ENCODE results near the gene MED13L.

Gene MED13L

GRCh38 chr12:115923851-115924250, 353.6 kb downstream of the MED13L start:
- no peak overlapping the region for H3K27ac ChIP-seq (ENCODE audit: low read length)
- no peak for DNase-seq (ENCODE audit: low read depth, low spot score)
- WGBS (ENCODE audit: insufficient coverage, insufficient read length): no CpG with 5 or more reads among the region's 5 CpGs
- H3K9me3 ChIP-seq (ENCODE audit: control insufficient read depth, insufficient read depth, low read length): peaks cover 2% of the 10 kb centered on the region; the same call in 1 of the 2 replicates
- no peaks in the 10 kb centered on the region for H3K36me3 ChIP-seq (ENCODE audit: control insufficient read depth, insufficient read depth, low read length)
- no peaks in the 10 kb centered on the region for H3K4me1 ChIP-seq (ENCODE audit: control insufficient read depth, insufficient read depth, low read length)
- H3K27me3 ChIP-seq (ENCODE audit: control insufficient read depth, insufficient read depth, low read length): no peaks in the 10 kb centered on the region
- H3K4me3 ChIP-seq (ENCODE audit: low read length): no peak overlapping the region

- no peaks in the 10 kb centered on the region for H3K27me3 ChIP-seq (ENCODE audit: control insufficient read depth, insufficient read depth, low read length)
- no peak overlapping the region for H3K4me3 ChIP-seq (ENCODE audit: low read length)
- no peak overlapping the region for H3K27ac ChIP-seq (ENCODE audit: low read length)
- no peaks in the 10 kb centered on the region for H3K4me1 ChIP-seq (ENCODE audit: control insufficient read depth, insufficient read depth, low read length)
- H3K9me3 ChIP-seq (ENCODE audit: control insufficient read depth, insufficient read depth, low read length): peaks cover 2% of the 10 kb centered on the region; the same call in 1 of the 2 replicates
- no CpG with 5 or more reads among the region's 8 CpGs for WGBS (ENCODE audit: insufficient coverage, insufficient read length)
- H3K36me3 ChIP-seq (ENCODE audit: control insufficient read depth, insufficient read depth, low read length): no peaks in the 10 kb centered on the region
- no peak for DNase-seq (ENCODE audit: low read depth, low spot score)
Measured at GRCh38 chr12:115922952-115923564, 354.4 kb downstream of the MED13L start.

DNA sequence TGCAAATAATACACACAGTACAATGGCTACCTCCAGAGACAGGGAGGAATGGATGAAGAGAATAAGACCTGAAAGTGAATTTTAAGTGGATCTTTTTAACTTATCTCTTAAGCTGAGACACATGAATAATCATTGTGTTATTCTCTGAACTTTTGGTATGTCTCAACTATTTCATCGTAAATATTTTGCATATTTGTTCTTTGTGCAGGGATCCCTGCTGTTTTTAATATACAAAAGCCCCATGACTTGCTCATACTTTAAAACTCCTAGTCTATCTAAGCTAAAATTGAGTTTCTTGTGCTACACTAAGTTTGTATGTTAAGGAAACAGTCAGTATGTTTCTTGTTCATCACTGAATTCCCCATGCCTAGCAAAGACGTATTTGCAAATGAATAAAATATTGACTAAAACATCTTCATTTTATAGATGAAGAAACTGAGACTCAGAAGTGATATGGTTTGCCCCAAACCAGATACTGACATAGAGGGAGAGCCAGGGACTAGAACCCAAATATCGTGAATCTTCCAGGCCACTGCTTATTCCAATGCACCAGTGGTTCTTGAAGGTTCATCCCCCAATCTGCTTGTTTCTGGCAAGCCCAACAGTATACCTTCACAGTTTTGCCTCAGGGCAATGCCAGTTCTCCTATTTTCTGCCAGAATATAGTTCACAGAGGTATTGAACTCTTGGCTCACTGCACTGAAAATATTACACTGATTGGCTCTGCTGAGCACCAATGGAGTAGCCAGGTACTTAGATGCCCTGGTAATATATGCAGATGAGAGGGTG, 356.9 kb downstream of the MED13L start:
- H3K27ac ChIP-seq (ENCODE audit: low read length): no peak overlapping the region
- H3K27me3 ChIP-seq (ENCODE audit: control insufficient read depth, insufficient read depth, low read length): peaks cover 3% of the 10 kb centered on the region; the same call in 1 of the 2 replicates
- no CpG with 5 or more reads among the region's 3 CpGs for WGBS (ENCODE audit: insufficient coverage, insufficient read length)
- DNase-seq (ENCODE audit: low read depth, low spot score): no peak
- no peak overlapping the region for H3K4me3 ChIP-seq (ENCODE audit: low read length)
- H3K4me1 ChIP-seq (ENCODE audit: control insufficient read depth, insufficient read depth, low read length): peaks cover 1% of the 10 kb centered on the region; the same call in 1 of the 2 replicates
- peaks cover 2% of the 10 kb centered on the region; the same call in 1 of the 2 replicates for H3K9me3 ChIP-seq (ENCODE audit: control insufficient read depth, insufficient read depth, low read length)
- no peaks in the 10 kb centered on the region for H3K36me3 ChIP-seq (ENCODE audit: control insufficient read depth, insufficient read depth, low read length)

GRCh38 chr12:115918763-115919162, 358.7 kb downstream of the MED13L start:
- WGBS (ENCODE audit: insufficient coverage, insufficient read length): no CpG with 5 or more reads among the region's 7 CpGs
- peaks cover 3% of the 10 kb centered on the region; the same call in 1 of the 2 replicates for H3K27me3 ChIP-seq (ENCODE audit: control insufficient read depth, insufficient read depth, low read length)
- H3K4me3 ChIP-seq (ENCODE audit: low read length): no peak overlapping the region
- no peak overlapping the region for H3K27ac ChIP-seq (ENCODE audit: low read length)
- H3K36me3 ChIP-seq (ENCODE audit: control insufficient read depth, insufficient read depth, low read length): no peaks in the 10 kb centered on the region
- DNase-seq (ENCODE audit: low read depth, low spot score): no peak
- peaks cover 2% of the 10 kb centered on the region; the same call in 1 of the 2 replicates for H3K9me3 ChIP-seq (ENCODE audit: control insufficient read depth, insufficient read depth, low read length)
- H3K4me1 ChIP-seq (ENCODE audit: control insufficient read depth, insufficient read depth, low read length): peaks cover 1% of the 10 kb centered on the region; the same call in 1 of the 2 replicates

DNA sequence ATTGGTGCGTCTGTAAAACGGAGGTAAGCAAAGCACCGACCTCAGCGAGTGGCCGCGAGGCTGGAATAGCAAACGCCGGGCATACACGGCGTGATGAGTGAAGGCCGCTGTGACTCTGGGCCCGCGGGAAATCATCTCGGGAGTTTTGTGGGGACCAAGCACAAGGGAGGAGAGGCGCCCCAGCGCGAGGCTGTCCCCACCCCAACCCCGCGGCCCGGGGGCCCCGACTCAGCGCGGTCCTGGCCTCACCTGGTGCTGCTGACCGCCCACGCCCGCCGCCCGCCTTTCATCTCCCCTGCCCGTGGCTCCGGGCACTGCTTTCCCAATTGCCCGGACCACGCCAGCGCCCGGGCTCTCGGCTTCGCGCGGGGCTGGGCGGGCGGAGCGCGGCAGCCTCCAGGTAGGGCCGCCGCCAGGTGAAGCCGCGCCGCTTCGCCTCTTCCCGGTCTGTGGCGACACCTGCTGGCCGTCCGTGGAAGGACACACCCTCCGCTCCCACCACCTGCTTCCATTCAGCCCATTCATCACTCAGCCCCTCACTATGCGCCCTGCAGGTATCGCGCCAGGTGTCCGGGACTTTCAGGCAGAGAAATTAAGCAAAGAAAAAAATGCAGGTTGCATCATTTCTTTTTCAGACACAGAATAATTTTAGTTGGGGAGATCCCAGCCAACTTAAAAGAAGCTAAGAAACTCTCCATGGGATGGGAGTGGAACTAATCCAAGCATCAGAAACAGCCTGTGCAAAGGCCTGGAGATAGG, 360.4 kb downstream of the MED13L start:
- no CpG with 5 or more reads among the region's 57 CpGs for WGBS (ENCODE audit: insufficient coverage, insufficient read length)
- Histone ChIP-seq H3K4me1 (ENCODE audit: control insufficient read depth, insufficient read depth, low read length) (peaks cover 1% of the 10 kb centered on the region; the same call in 1 of the 2 replicates), H3K4me3 (ENCODE audit: low read length) (peak overlapping the region; percentile 36; the same call in 1 of the 2 replicates), H3K36me3 (ENCODE audit: control insufficient read depth, insufficient read depth, low read length) (no peaks in the 10 kb centered on the region), H3K27me3 (ENCODE audit: control insufficient read depth, insufficient read depth, low read length) (peaks cover 3% of the 10 kb centered on the region; the same call in 1 of the 2 replicates), H3K9me3 (ENCODE audit: control insufficient read depth, insufficient read depth, low read length) (no peaks in the 10 kb centered on the region), H3K27ac (ENCODE audit: low read length) (no peak overlapping the region)
- DNase-seq (ENCODE audit: low read depth, low spot score): peak; percentile 71

DNA sequence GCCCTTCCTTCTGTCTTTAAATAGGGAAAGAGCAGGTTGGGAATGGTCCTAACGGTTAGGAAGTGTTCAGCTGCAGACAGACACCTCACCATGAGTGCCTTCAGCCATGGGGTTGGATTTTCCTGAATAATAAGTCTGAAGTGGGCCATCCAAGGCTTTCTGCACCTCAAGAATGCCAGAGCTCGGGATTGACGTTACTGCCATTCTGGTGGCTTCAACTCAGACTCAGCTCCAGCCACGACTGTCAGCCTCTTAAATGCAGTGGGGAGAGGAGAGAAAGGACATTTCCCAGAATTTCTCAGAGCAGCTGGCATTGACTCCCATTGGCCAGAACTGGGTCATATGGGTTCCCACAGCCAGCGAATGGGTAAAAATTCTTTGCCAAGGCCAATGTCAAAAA, 363.4 kb downstream of the MED13L start:
- Histone ChIP-seq H3K27ac (ENCODE audit: low read length) (no peak overlapping the region), H3K4me1 (ENCODE audit: control insufficient read depth, insufficient read depth, low read length) (peaks cover 1% of the 10 kb centered on the region; the same call in 1 of the 2 replicates), H3K36me3 (ENCODE audit: control insufficient read depth, insufficient read depth, low read length) (no peaks in the 10 kb centered on the region), H3K9me3 (ENCODE audit: control insufficient read depth, insufficient read depth, low read length) (no peaks in the 10 kb centered on the region), H3K27me3 (ENCODE audit: control insufficient read depth, insufficient read depth, low read length) (peaks cover 3% of the 10 kb centered on the region; the same call in 1 of the 2 replicates), H3K4me3 (ENCODE audit: low read length) (no peak overlapping the region)
- no peak for DNase-seq (ENCODE audit: low read depth, low spot score)
- no CpG with 5 or more reads among the region's 5 CpGs for WGBS (ENCODE audit: insufficient coverage, insufficient read length)

DNA sequence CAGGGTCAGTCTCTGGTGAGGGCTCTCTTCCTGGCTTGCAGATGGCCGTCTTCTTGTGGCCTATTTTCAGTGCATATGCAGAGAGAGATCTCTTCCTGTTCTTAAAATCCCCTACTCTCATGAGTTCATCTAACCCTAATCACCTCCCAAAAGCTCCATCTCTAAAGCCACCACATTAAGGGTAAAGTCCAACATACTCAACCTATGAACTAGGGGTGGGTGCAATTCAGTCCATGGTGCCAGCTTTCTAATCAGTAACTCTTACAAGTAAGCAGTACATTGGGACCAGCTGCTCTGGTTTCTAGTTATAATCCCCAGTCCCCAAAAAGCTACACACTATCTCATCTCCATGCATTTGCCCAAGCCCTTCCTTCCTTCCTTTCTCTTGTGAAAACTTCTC, 365.1 kb downstream of the MED13L start:
- no peak overlapping the region for H3K4me3 ChIP-seq (ENCODE audit: low read length)
- no peaks in the 10 kb centered on the region for H3K4me1 ChIP-seq (ENCODE audit: control insufficient read depth, insufficient read depth, low read length)
- no peaks in the 10 kb centered on the region for H3K9me3 ChIP-seq (ENCODE audit: control insufficient read depth, insufficient read depth, low read length)
- H3K36me3 ChIP-seq (ENCODE audit: control insufficient read depth, insufficient read depth, low read length): no peaks in the 10 kb centered on the region
- H3K27ac ChIP-seq (ENCODE audit: low read length): no peak overlapping the region
- DNase-seq (ENCODE audit: low read depth, low spot score): no peak
- WGBS (ENCODE audit: insufficient coverage, insufficient read length): no CpG with 5 or more reads among the region's 1 CpG
- H3K27me3 ChIP-seq (ENCODE audit: control insufficient read depth, insufficient read depth, low read length): peaks cover 3% of the 10 kb centered on the region; the same call in 1 of the 2 replicates

DNA sequence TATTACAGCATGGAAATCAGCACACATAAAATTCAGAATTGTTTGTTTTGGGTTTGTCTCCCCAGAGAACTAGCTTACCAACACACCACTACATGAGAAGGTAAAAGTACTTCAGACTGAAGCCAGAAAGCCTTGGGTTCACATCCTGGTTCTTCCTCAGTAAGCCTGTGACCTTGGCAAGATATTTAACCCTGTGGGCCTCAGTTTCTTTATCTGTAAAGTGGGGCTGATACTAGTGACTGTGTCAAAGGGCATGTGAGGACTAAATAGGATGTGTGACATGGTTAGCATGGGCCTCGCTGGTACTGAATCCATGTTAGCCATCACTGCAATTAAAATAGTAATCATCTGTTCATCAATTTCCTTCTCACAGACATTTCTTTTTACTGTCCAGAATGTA, 366.1 kb downstream of the MED13L start:
- Histone ChIP-seq H3K9me3 (ENCODE audit: control insufficient read depth, insufficient read depth, low read length) (no peaks in the 10 kb centered on the region), H3K4me1 (ENCODE audit: control insufficient read depth, insufficient read depth, low read length) (no peaks in the 10 kb centered on the region), H3K36me3 (ENCODE audit: control insufficient read depth, insufficient read depth, low read length) (no peaks in the 10 kb centered on the region), H3K4me3 (ENCODE audit: low read length) (no peak overlapping the region), H3K27ac (ENCODE audit: low read length) (no peak overlapping the region), H3K27me3 (ENCODE audit: control insufficient read depth, insufficient read depth, low read length) (no peaks in the 10 kb centered on the region; the same call in 1 of the 2 replicates)
- no peak for DNase-seq (ENCODE audit: low read depth, low spot score)
- WGBS (ENCODE audit: insufficient coverage, insufficient read length): no CpG with 5 or more reads among the region's 1 CpG

DNA sequence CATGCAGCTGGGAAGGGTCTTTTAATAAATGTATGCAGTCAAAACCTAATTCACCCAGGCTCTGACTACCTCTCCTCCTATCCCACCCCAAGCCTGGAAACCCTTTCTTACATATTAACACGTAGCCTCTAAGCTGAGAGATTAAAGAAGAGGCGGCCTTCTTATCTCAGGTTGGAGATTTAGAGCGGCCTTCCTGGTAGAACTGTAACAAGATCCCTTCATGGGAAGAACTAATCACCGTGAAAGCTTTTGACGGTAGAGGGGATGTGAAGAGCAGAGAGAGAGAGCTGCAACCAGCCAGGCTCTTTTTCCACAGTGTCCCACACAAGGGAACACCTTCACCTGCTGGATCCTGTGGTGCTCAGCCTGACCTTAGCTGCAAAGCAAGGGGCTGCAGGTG, 367.4 kb downstream of the MED13L start:
- WGBS (ENCODE audit: insufficient coverage, insufficient read length): no CpG with 5 or more reads among the region's 5 CpGs
- H3K4me1 ChIP-seq (ENCODE audit: control insufficient read depth, insufficient read depth, low read length): no peaks in the 10 kb centered on the region

More for the DNA sequence above, 367.4 kb downstream of the MED13L start:
- Histone ChIP-seq H3K4me3 (ENCODE audit: low read length) (no peak overlapping the region), H3K27ac (ENCODE audit: low read length) (no peak overlapping the region), H3K36me3 (ENCODE audit: control insufficient read depth, insufficient read depth, low read length) (no peaks in the 10 kb centered on the region), H3K9me3 (ENCODE audit: control insufficient read depth, insufficient read depth, low read length) (no peaks in the 10 kb centered on the region), H3K27me3 (ENCODE audit: control insufficient read depth, insufficient read depth, low read length) (no peaks in the 10 kb centered on the region)
- DNase-seq (ENCODE audit: low read depth, low spot score): no peak

Data from iPS DF 6.9 (cell line).